ENCODE measurements around the gene DNAH1. TPM values are rescaled to one million over a fixed set of nuclear protein-coding genes. Genes with fewer than 3 reads are reported as not detected.

Gene DNAH1
- total and polyA plus RNA-seq, 2 experiments from 2014 or later, result 0.81 to 1.8 TPM

GRCh38 chr3:52361011-52361410, 44.9 kb downstream of the DNAH1 start:
- no peaks in the 10 kb centered on the region; the same call in 2 of the 3 replicates for H3K36me3 Mint-ChIP-seq (ENCODE audit: low read depth)
- Histone ChIP-seq H3K36me3 (ENCODE audit: insufficient read depth) (no peaks in the 10 kb centered on the region), H3K79me2 (replicated peaks; ENCODE audit: insufficient read depth) (no peaks in the 10 kb centered on the region), H3K9me2 (ENCODE audit: insufficient read depth) (0 out of 2 replicates have a peak, but pooled peaks cover 2% of the 10 kb centered on the region), H3K4me1 (ENCODE audit: insufficient read depth) (no peaks in the 10 kb centered on the region), H3F3A (replicated peaks; ENCODE audit: low read depth) (no peaks in the 10 kb centered on the region), H3K27ac (ENCODE audit: low read depth) (no peak overlapping the region), H2AFZ (no peak overlapping the region), H3K4me3 (no peak overlapping the region), H4K20me1 (replicated peaks; ENCODE audit: insufficient read depth) (no peaks in the 10 kb centered on the region), H3K27me3 (ENCODE audit: insufficient read depth) (no peaks in the 10 kb centered on the region), H3K4me2 (no peak overlapping the region)
- H3K4me3 Mint-ChIP-seq, result no peak overlapping the region
- no peak for ATAC-seq
- TF ChIP-seq ZNF462 (CRISPR knock-in tag; IDR thresholded peaks at IDR 0.05) (no peak), CREB1 (CRISPR knock-in tag; IDR thresholded peaks at IDR 0.05; ENCODE audit: low read depth) (no peak), CTCF (conservative IDR thresholded peaks at IDR 0.05; ENCODE audit: low read depth in 2 of 2) (no peak)
- no peak overlapping the region for H3K27ac Mint-ChIP-seq
- peaks cover 21% of the 10 kb centered on the region for H3K27me3 Mint-ChIP-seq (ENCODE audit: insufficient read depth, low read depth, poor library complexity)
- no peak for DNase-seq (ENCODE audit: low spot score)
- H3K9me3 Mint-ChIP-seq, result no peaks in the 10 kb centered on the region
- 0 out of 3 replicates have a peak, but pooled peaks cover 3% of the 10 kb centered on the region for H3K4me1 Mint-ChIP-seq

DNA sequence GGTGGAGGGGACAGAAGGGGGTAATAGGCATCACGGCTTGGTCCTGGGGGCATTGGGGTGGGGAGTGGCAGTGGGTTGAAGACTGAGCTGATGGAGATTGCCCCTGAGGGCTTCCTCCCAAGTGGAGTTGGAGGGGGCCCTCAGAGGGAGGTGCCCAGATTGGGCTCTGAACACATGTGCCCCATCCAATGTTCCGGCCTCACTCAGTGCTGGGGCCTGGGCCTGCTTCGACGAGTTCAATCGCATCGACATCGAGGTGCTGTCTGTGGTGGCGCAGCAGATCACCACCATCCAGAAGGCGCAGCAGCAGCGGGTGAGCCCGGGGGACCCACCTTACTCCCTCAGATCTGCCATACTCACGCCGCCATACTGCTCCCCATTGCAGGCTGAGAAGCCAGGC, 45.3 kb downstream of the DNAH1 start:
- no peak for TF ChIP-seq EZH2phosphoT487 (IDR thresholded peaks at IDR 0.05; ENCODE audit: unreplicated experiment)
- no peak for TF ChIP-seq REST (IDR thresholded peaks at IDR 0.05; ENCODE audit: unreplicated experiment)
- no peak for TF ChIP-seq ZNF331 (CRISPR knock-in tag; IDR thresholded peaks at IDR 0.05; ENCODE audit: low read depth)
- no peak for TF ChIP-seq CTCF (conservative IDR thresholded peaks at IDR 0.05; ENCODE audit: low read depth in 2 of 2)
- H2AFZ ChIP-seq, result no peak overlapping the region

More for the DNA sequence above, 45.3 kb downstream of the DNAH1 start:
- H3K79me2 ChIP-seq (replicated peaks; ENCODE audit: insufficient read depth), result no peaks in the 10 kb centered on the region
- H3K9me2 ChIP-seq (ENCODE audit: insufficient read depth), result 0 out of 2 replicates have a peak, but pooled peaks cover 2% of the 10 kb centered on the region
- no peaks in the 10 kb centered on the region for H3K27me3 ChIP-seq (ENCODE audit: insufficient read depth)
- no peaks in the 10 kb centered on the region for H3K9me3 Mint-ChIP-seq
- no peak overlapping the region for H3K4me3 Mint-ChIP-seq
- no peaks in the 10 kb centered on the region for H3F3A ChIP-seq (replicated peaks; ENCODE audit: low read depth)
- no peak overlapping the region for H3K27ac Mint-ChIP-seq
- no peaks in the 10 kb centered on the region; the same call in 2 of the 3 replicates for H3K36me3 Mint-ChIP-seq (ENCODE audit: low read depth)
- no peaks in the 10 kb centered on the region for H3K4me1 ChIP-seq (ENCODE audit: insufficient read depth)
- no peak overlapping the region for H3K27ac ChIP-seq (ENCODE audit: low read depth)
- H3K4me3 ChIP-seq, result no peak overlapping the region
- no peaks in the 10 kb centered on the region for H4K20me1 ChIP-seq (replicated peaks; ENCODE audit: insufficient read depth)
- no peak for DNase-seq (ENCODE audit: low spot score)
- H3K4me1 Mint-ChIP-seq, result 0 out of 3 replicates have a peak, but pooled peaks cover 3% of the 10 kb centered on the region
- H3K4me2 ChIP-seq, result no peak overlapping the region
- H3K27me3 Mint-ChIP-seq (ENCODE audit: insufficient read depth, low read depth, poor library complexity), result peaks cover 20% of the 10 kb centered on the region
- H3K36me3 ChIP-seq (ENCODE audit: insufficient read depth), result no peaks in the 10 kb centered on the region
- ATAC-seq, result no peak

Data from GM23338 (cell line).